H1 (cell line): ENCODE results near the gene ELANE.

ENCODE experiments used
- CTCF ChIP-seq, 3 experiments: IDR thresholded peaks; 1 replicate in 2 of 3; 2 replicates in 1 of 3; pipeline versions ENCODE4 v1.5.1 to v1.6.1; 2011; ENCODE audit warnings: low read length in 3 of 3, mild to moderate bottlenecking in 3 of 3, inconsistent platforms in 2 of 3, low read depth in 1 of 3, moderate library complexity in 1 of 3; ENCODE audit not compliant: insufficient read depth in 1 of 3; ENCODE audit errors: control extremely low read depth in 1 of 3
- MAX ChIP-seq: IDR thresholded peaks from 2 replicates; pipeline ENCODE4 v1.6.1; 2012; ENCODE audit warnings: inconsistent platforms

GRCh38 chr19:810077-810855, 41.8 kb upstream of the ELANE start:
- TF ChIP-seq CTCF (IDR thresholded peaks at IDR 0.05; ENCODE audit: control extremely low read depth in 1 of 3, insufficient read depth in 1 of 3, low read depth in 1 of 3, low read length in 3 of 3) = no peak
- TF ChIP-seq MAX = no peak
